C4-2B (cell line): ENCODE measurements around the gene FCHSD2.

Experiments
- CTCF ChIP-seq: fragments of 450-650 bp; conservative IDR thresholded peaks from 2 replicates; pipeline ENCODE4 v1.5.1; 2017; ENCODE audit warnings: mild to moderate bottlenecking
- ZFX ChIP-seq: fragments of 450-650 bp; IDR thresholded peaks from 2 replicates; pipeline ENCODE4 v1.6.1; 2017

GRCh38 chr11:73182824-73183321 is 40.8 kb upstream of the FCHSD2 start:
- TF ChIP-seq CTCF (no peak; the same call in none of the 2 replicates), ZFX (no peak)
